ENCODE data around the gene KCNK5.

The KCNK5 gene

GRCh38 chr6:39207416-39208222, 21.7 kb downstream of the KCNK5 start:
- TF ChIP-seq REST (IDR thresholded peaks at IDR 0.05; ENCODE audit: insufficient read depth in 1 of 2, low read depth in 2 of 2, low read length in 2 of 2) (no peak), POLR2AphosphoS5 (IDR thresholded peaks at IDR 0.05; ENCODE audit: low read depth, low read length) (no peak)

GRCh38 chr6:39206250-39206721, 23.0 kb downstream of the KCNK5 start:
- no peak for TF ChIP-seq TAF1 (IDR thresholded peaks at IDR 0.05; ENCODE audit: borderline replicate concordance, insufficient read depth, low read length)
- no peak for TF ChIP-seq SIN3A (IDR thresholded peaks at IDR 0.05; ENCODE audit: borderline replicate concordance, insufficient read depth, low read length)
- TF ChIP-seq REST (IDR thresholded peaks at IDR 0.05; ENCODE audit: insufficient read depth in 1 of 2, low read depth in 2 of 2, low read length in 2 of 2), result no peak
- TF ChIP-seq POLR2AphosphoS5 (IDR thresholded peaks at IDR 0.05; ENCODE audit: low read depth, low read length), result no peak
- no peak for TF ChIP-seq FOXP2 (optimal IDR thresholded peaks at IDR 0.05; ENCODE audit: borderline replicate concordance, extremely low read depth, extremely low read length, insufficient read depth)

GRCh38 chr6:39204646-39205244, 24.5 kb downstream of the KCNK5 start:
- TF ChIP-seq TAF1 (IDR thresholded peaks at IDR 0.05; ENCODE audit: borderline replicate concordance, insufficient read depth, low read length), result no peak
- TF ChIP-seq SIN3A (IDR thresholded peaks at IDR 0.05; ENCODE audit: borderline replicate concordance, insufficient read depth, low read length), result no peak
- no peak for TF ChIP-seq REST (IDR thresholded peaks at IDR 0.05; ENCODE audit: insufficient read depth in 1 of 2, low read depth in 2 of 2, low read length in 2 of 2)

DNA sequence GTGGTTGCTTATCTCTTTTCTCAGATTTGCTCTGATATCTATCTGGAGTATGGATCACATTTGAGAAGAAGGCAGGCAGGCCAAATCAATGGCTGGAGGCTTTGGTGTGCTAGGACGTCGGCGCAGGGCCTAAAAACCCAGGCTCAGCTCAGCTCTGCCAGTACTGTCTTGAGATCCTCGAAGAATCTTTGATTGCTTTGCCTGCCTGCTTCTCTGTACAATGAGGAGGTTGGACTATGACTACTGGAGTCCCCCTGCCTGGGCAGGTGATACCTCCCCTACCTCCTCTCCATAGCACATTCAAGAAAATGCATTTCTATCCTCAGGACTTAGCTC, 25.1 kb downstream of the KCNK5 start:
- no peak for TF ChIP-seq TAF1 (IDR thresholded peaks at IDR 0.05; ENCODE audit: borderline replicate concordance, insufficient read depth, low read length)
- no peak for TF ChIP-seq SIN3A (IDR thresholded peaks at IDR 0.05; ENCODE audit: borderline replicate concordance, insufficient read depth, low read length)
- no peak for TF ChIP-seq REST (IDR thresholded peaks at IDR 0.05; ENCODE audit: insufficient read depth in 1 of 2, low read depth in 2 of 2, low read length in 2 of 2)
- TF ChIP-seq POLR2AphosphoS5 (IDR thresholded peaks at IDR 0.05; ENCODE audit: low read depth, low read length), result no peak
- TF ChIP-seq FOXP2 (optimal IDR thresholded peaks at IDR 0.05; ENCODE audit: borderline replicate concordance, extremely low read depth, extremely low read length, insufficient read depth), result no peak

Data from PFSK-1 (cell line).